ENCODE measurements around the gene PTGS2. TPM values are rescaled to one million over a fixed set of nuclear protein-coding genes. Genes with fewer than 3 reads are reported as not detected.
A peak's percentile ranks its signal among the peaks of the same experiment; 100 is the strongest.

The PTGS2 gene
- total RNA-seq, 6 experiments from 2014 or later = 0.09 to 3.0 (median 0.42) TPM

DNA sequence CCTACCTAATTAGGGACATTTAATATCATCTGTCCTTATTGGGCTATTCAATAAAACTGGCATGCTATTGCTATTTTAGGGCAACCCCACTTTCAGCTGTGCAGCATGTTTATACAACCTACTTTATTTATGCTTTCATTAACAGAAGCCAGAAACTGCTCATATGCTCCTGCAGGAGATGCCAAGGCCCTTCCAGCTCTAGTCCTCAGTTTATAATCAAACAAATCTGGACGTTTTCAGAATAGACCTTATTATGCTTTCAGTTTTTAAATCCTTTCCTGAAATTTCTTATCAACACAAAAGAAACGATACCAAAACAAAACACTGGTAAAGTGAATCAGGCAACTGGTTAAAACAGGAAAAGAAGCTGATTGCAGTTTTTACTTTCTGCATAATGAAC is 53.2 kb downstream of the PTGS2 start:
- no peaks in the 10 kb centered on the region for H3K27me3 ChIP-seq
- no peak for ATAC-seq
- WGBS (ENCODE audit: insufficient coverage, low coverage, low lambda C conversion rate, missing lambda C conversion rate) = 14% methylated on average over 2 of the region's 2 CpGs
- DNase-seq = no peak
- H3K36me3 ChIP-seq = no peaks in the 10 kb centered on the region
- TF ChIP-seq POLR2A (IDR thresholded peaks at IDR 0.05) = no peak
- no peak for TF ChIP-seq CTCF (IDR thresholded peaks at IDR 0.05)
- H3K9me3 ChIP-seq = no peaks in the 10 kb centered on the region
- H3K4me3 ChIP-seq = no peak overlapping the region
- H3K4me1 ChIP-seq = no peaks in the 10 kb centered on the region
- H3K27ac ChIP-seq = no peak overlapping the region
- intact Hi-C loops (cut with DNase I) = no loop called here

DNA sequence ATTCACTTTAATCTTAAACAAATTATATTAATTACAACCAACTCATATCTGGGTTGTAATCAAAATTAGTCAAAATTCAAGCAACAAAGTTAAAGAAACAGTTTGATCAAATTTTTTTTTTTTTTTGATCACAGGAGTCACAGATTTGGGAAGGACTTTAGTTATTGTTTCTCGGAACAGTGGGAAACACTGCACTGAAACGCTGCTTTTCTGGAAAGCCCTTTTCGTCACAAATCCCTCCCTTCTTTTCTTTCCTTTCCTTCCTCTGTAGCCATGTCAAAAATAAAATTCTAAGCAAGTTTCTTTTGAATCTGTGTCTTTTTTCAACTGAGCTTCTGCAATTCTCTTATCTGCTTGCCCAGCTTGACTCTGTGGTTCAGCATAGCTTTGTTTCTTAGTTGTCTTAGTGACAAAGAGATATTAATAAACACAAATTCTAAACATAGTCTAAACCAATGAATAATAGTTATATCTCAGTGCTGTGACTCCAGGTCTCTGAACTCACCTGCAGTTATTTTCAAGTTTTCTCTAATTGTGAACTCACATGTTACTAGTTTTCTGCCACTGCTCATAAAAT is 53.8 kb downstream of the PTGS2 start:
- 31% methylated on average over 3 of the region's 3 CpGs for WGBS (ENCODE audit: insufficient coverage, low coverage, low lambda C conversion rate, missing lambda C conversion rate)
- H3K9me3 ChIP-seq = no peaks in the 10 kb centered on the region
- TF ChIP-seq CTCF (IDR thresholded peaks at IDR 0.05) (no peak), POLR2A (IDR thresholded peaks at IDR 0.05) (no peak)
- no peaks in the 10 kb centered on the region for H3K4me1 ChIP-seq
- ATAC-seq (peak in 2 of 4 donors; percentile 40 to 47), DNase-seq (no peak)
- intact Hi-C loops (cut with DNase I) = no loop called here
- H3K36me3 ChIP-seq = no peaks in the 10 kb centered on the region
- H3K27ac ChIP-seq = no peak overlapping the region
- no peaks in the 10 kb centered on the region for H3K27me3 ChIP-seq
- H3K4me3 ChIP-seq = no peak overlapping the region

GRCh38 chr1:186623551-186623950 is 56.7 kb downstream of the PTGS2 start:
- H3K36me3 ChIP-seq = no peaks in the 10 kb centered on the region
- no peaks in the 10 kb centered on the region for H3K4me1 ChIP-seq
- DNase-seq (no peak), ATAC-seq (peak in 1 of 4 donors; percentile 25)
- WGBS (ENCODE audit: insufficient coverage, low coverage, low lambda C conversion rate, missing lambda C conversion rate) = 64% methylated on average over 5 of the region's 6 CpGs
- H3K4me3 ChIP-seq = no peak overlapping the region
- H3K27ac ChIP-seq = no peak overlapping the region
- TF ChIP-seq CTCF (IDR thresholded peaks at IDR 0.05) (no peak), POLR2A (IDR thresholded peaks at IDR 0.05) (no peak)
- H3K27me3 ChIP-seq = no peaks in the 10 kb centered on the region
- no peaks in the 10 kb centered on the region for H3K9me3 ChIP-seq
- intact Hi-C loops (cut with DNase I) = no loop called here

Other genes with a start within 250 kb of the PTGS2 start
- not detected for gene PDC, start 219.3 kb downstream of the PTGS2 start, total RNA-seq
- 1 to 10 TPM in 3 of 6 experiments, under 1 TPM in 3; 0.12 to 1.7 (median 0.98) TPM for gene PLA2G4A, start 148.5 kb upstream of the PTGS2 start, total RNA-seq